ENCODE measurements around the gene ROPN1B.
"Not testable (repeated sequence)": the region's sequence is repeated elsewhere in the genome, so short reads cannot be mapped to it uniquely, and the experiment has no call there.

The ROPN1B gene

GRCh38 chr3:125958511-125959316 is 10.3 kb upstream of the ROPN1B start:
- no peak for DNase-seq (ENCODE audit: low read depth)

GRCh38 chr3:125959317-125960065 is 9.5 kb upstream of the ROPN1B start:
- no peak for DNase-seq (ENCODE audit: low read depth)

- no peak for DNase-seq (ENCODE audit: low read depth)
Measured at GRCh38 chr3:125960066-125960424, 8.9 kb upstream of the ROPN1B start.

- no peak for DNase-seq (ENCODE audit: low read depth)
Measured at GRCh38 chr3:125960456-125961288, 8.3 kb upstream of the ROPN1B start.

- no peak for DNase-seq (ENCODE audit: low read depth)
Measured at GRCh38 chr3:125961289-125961589, 7.7 kb upstream of the ROPN1B start.

- not testable (repeated sequence) for DNase-seq (ENCODE audit: low read depth)
Measured at GRCh38 chr3:125963834-125964233, 5.1 kb upstream of the ROPN1B start.

- DNase-seq (ENCODE audit: low read depth) = no peak
Measured at GRCh38 chr3:125965505-125965904, 3.5 kb upstream of the ROPN1B start.

- no peak for DNase-seq (ENCODE audit: low read depth)
Measured at GRCh38 chr3:125967156-125967555, 1.8 kb upstream of the ROPN1B start.

GRCh38 chr3:125968121-125968520 is 857 bp upstream of the ROPN1B start:
- DNase-seq (ENCODE audit: low read depth) = not testable (repeated sequence)

GRCh38 chr3:125971997-125972944 is 3.3 kb downstream of the ROPN1B start:
- DNase-seq (ENCODE audit: low read depth) = not testable (repeated sequence)

GRCh38 chr3:125975245-125976002 is 6.4 kb downstream of the ROPN1B start:
- DNase-seq (ENCODE audit: low read depth) = not testable (repeated sequence)

- DNase-seq (ENCODE audit: low read depth) = not testable (repeated sequence)
Measured at GRCh38 chr3:125976003-125976390, 7.0 kb downstream of the ROPN1B start.

GRCh38 chr3:125977104-125977503 is 8.1 kb downstream of the ROPN1B start:
- DNase-seq (ENCODE audit: low read depth) = not testable (repeated sequence)

GRCh38 chr3:125984951-125985350 is 16.0 kb downstream of the ROPN1B start:
- DNase-seq (ENCODE audit: low read depth) = not testable (repeated sequence)

GRCh38 chr3:125990253-125990970 is 21.4 kb downstream of the ROPN1B start:
- peak; percentile 43 for DNase-seq (ENCODE audit: low read depth)

GRCh38 chr3:125996751-125997150 is 27.8 kb downstream of the ROPN1B start:
- not testable (repeated sequence) for DNase-seq (ENCODE audit: low read depth)

GRCh38 chr3:126002189-126002588 is 33.2 kb downstream of the ROPN1B start:
- DNase-seq (ENCODE audit: low read depth) = no peak

- DNase-seq (ENCODE audit: low read depth) = no peak
Measured at GRCh38 chr3:126003447-126004190, 34.6 kb downstream of the ROPN1B start.

GRCh38 chr3:126004217-126004616 is 35.2 kb downstream of the ROPN1B start:
- no peak for DNase-seq (ENCODE audit: low read depth)
